ENCODE measurements around the gene TNFAIP8.

Gene TNFAIP8

DNA sequence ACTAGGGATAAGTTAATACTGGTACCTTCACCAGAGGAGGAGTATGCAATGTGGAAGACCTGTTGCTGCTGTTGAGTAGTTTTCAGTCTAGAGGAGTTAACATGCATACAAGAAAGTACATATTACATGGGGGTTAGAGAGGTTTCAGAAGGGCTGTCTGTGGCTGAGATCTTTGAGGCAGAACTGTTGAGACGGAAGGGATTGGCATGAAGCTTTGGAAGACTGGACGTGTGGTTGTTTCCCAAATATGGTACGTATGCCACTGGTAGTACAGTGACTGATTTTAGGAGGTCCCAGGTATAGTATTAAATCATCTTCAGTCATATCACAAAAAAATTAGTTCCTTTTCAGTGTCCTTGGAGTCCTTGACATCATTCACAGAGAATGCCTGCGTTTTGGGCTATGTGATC is 17.6 kb downstream of the TNFAIP8 start:
- no peak for DNase-seq

DNA sequence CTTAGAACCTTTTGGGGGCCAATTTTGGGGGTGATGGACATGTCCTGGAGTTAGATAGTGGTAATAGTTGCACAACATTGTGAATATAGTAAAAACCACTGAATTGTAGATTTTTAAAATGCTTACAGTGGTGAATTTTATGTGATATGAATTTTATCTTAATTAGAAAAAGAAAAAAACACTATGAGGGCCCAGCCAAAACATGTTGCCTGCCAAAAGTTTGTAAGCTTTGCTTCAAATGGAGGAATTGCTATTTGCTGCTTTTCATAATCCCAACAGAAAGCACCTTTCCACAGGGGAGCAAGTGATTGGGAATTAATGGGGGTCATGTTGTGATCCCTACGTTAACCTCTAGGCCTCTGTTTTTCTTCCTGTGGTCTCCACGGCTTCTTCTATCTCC is 19.1 kb downstream of the TNFAIP8 start:
- no peak for DNase-seq

DNA sequence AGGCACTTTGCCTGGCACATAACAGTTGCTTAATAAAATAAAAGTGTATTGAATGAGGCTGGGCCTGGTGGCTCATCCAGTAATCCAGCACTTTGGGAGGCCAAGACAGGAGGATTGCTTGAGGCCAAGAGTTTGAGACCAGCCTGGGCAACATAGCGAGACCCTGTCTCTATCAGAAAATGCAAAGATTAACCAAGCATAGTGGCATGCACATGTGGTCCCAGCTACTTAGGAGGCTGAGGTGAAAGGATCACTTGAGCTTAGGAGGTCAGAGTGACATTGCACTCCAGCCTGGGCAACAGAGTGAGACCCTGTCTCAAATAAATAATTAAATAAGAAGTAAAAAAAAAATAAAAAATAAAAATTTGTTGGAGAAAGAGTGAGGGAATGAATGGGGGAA is 21.2 kb downstream of the TNFAIP8 start:
- DNase-seq, result no peak

- DNase-seq, result no peak
Measured at GRCh38 chr5:119378075-119378700, 22.4 kb downstream of the TNFAIP8 start.

GRCh38 chr5:119379096-119379495 is 23.3 kb downstream of the TNFAIP8 start:
- DNase-seq, result no peak

DNA sequence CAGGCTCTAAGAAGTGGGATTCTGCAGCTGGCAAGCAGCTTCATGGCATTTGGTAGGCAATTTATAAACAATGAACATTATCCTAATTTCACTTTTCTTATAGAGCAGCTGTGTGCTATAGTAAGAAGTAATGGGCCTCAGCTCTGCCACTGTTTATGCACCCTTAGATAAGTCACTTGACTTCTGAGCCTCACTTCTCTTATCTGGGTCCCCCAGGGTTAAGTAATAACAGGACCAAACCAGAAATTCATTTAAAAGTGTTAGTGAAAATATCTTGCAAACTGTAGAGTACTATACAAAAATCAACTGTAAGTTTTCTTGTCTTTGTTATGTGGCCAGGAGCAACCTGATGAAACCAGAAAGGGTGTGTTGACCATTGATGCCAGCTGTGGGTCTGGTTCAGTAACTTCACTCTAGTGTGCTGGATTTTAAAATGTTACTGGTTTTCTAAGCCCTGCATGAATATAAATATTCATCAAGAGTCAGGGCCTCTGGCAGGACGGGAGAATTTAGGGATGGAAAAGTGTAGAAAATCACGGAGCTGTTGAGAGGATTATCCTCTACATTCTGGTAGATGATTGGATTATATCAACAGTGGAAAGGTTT is 24.2 kb downstream of the TNFAIP8 start:
- no peak for DNase-seq

DNA sequence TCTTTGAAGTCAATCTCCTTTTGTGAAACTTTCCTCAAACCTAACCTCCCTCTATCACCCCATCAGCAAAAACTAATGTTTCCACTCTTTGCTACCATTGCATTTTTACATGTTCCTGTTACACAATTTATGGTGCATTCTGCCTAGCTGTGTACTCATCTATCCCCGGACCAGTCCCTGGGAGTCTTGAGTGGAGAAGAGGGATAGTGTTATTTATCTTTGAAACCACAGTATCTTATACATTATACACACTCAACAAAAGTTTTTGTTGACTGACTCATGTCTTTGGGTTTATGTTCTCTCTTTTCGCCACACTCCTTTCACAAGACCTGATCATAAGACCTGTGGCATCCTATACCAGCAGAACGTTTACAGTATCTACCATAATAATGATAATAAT is 26.4 kb downstream of the TNFAIP8 start:
- DNase-seq, result no peak

- DNase-seq, result no peak
Measured at GRCh38 chr5:119383008-119383407, 27.2 kb downstream of the TNFAIP8 start.

- no peak for DNase-seq
Measured at GRCh38 chr5:119385136-119385535, 29.3 kb downstream of the TNFAIP8 start.

- no peak for DNase-seq
Measured at GRCh38 chr5:119385536-119386128, 29.8 kb downstream of the TNFAIP8 start.

- DNase-seq, result no peak
Measured at GRCh38 chr5:119386596-119387344, 31.0 kb downstream of the TNFAIP8 start.

GRCh38 chr5:119387945-119388618 is 32.3 kb downstream of the TNFAIP8 start:
- no peak for DNase-seq

GRCh38 chr5:119388619-119389190 is 32.9 kb downstream of the TNFAIP8 start:
- DNase-seq, result no peak

DNA sequence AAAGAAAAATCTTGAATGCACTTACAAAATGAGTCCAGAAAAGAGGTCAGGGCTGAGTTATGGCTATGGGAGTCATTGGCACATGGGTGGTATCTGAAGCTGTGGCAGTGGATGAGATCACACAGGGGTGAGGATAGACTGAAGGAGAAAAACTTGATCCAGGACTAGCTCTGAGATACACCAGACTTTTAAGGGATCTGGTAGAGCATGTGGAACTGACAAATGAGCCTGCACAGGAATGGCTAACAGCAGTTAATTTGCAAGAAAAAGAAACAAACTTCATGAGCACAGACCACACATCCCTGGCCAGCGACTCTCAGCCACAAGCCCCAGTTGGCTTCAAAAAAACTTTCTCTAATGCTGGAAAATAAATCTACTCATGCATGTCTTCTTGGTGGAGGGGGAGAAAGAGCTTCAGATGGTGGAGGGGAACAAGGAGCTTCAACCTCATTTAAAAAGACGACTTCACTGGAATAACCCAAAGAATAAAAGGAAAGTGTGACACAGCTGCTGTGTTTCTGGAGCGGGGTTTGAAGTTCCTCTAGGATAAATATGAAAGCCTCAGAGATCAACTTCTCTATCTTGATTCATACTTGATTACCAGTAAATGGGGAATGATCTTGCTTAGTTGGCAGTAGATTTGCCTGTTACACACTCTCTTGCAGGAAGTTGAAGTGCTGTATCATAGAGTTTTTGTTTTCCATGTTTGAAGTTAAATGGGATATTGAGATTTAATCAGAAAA is 33.6 kb downstream of the TNFAIP8 start:
- no peak for DNase-seq

DNA sequence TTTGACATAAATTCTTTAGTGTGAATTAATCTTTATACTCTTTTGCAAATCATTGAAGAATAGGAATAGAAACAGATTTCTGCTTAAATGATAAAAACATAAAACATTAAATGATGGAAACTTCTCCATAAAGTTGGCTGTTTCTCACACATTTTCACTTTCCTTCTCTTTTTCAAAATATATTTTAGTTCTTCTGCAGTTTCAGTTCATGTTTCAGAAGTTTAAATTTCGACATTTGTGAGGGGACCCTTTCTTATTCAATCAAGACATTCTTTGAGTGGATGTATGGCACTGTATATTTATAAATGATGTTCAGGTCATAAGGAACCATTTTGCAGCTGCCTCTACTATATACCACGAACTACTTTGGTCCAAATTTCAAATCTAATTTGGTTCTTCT is 34.6 kb downstream of the TNFAIP8 start:
- no peak for DNase-seq

- DNase-seq, result no peak
Measured at GRCh38 chr5:119393201-119393691, 37.4 kb downstream of the TNFAIP8 start.

DNA sequence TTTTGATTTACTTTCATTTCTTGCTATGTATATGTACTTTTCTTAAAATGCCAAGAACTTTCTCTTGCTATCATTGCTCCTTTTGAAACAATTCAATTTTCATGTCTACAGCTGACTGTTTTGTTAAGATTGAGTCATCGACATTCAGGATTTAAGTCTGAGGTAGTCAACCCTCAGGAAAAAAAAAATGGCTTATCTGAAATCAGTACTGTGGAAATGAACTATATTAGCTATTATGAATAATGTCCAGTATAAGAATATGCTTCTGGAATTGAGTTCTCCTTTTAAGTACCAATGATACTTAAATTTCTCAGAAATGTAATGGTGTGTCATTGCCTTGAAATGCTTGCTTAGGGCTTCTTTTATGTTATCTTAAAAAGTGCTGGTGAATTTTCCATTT is 37.9 kb downstream of the TNFAIP8 start:
- no peak for DNase-seq

DNA sequence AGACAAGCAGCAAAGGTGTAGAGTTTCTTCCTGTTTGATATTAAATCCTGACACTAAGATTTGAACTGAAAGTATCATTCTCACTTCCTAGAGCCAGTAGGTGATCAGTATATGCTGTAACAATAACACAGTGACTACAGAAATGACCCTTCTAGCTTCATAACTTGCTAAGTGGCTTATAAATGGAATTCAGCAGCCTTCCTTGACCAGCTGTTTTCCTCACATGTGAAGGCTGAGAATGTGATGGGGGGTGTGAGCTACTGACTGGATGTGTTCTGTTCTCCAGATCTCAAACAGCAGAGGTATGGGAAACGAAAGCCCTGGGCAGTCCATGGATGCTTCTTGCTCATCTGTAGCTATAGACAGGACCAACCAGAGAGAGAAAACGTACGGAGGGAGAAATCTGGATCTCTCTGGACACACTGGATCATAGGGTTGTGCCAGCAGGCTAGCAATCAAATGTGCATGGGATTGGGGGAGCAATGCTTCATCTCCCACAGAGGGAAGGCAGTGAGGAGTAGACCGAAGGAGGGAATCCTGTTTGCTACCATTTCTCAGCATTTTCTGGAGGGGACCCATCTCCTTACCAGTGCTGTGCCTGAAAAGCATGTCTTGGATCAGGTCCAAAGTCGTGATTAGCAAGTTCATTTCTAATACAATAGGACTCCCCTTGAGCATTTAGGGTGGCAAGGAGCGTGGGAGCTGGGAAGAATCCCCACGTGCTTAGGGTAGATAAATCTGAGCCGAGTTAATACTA is 39.4 kb downstream of the TNFAIP8 start:
- DNase-seq, result no peak

- DNase-seq, result no peak
Measured at GRCh38 chr5:119396030-119396664, 40.3 kb downstream of the TNFAIP8 start.

- DNase-seq, result no peak
Measured at GRCh38 chr5:119397518-119398380, 41.9 kb downstream of the TNFAIP8 start.

All from activated CD8-positive, alpha-beta memory T cell treated with anti-CD3 and anti-CD28 coated beads, Interleukin-2, amount 50 U/mL, for 4 hours (primary cell).